Activated CD4-positive, alpha-beta T cell treated with anti-CD3 and anti-CD28 coated beads for 36 hours (primary cell): Measurements from ENCODE around the gene SEMA5A. TPM values are rescaled to one million over a fixed set of nuclear protein-coding genes. Genes with fewer than 3 reads are reported as not detected.
A peak's percentile ranks its signal among the peaks of the same experiment; 100 is the strongest.

ENCODE experiments used
- ATAC-seq: fragments of 200-7000 bp; cut with Tn5 transposase; one replicate; pipeline ENCODE4 v1.10.0; 2021; ENCODE audit warnings: mild to moderate bottlenecking, moderate library complexity
- CTCF ChIA-PET: fragments of 350-600 bp; sonication (Branson Sonifier 250); formaldehyde crosslinking; loops from one replicate; lab custom pipeline; 2021; ENCODE audit warnings: antibody characterized with exemption; lab: Charles Lee
- POLR2A ChIA-PET: fragments of 350-600 bp; sonication (Branson Sonifier 250); formaldehyde crosslinking; loops from one replicate; lab custom pipeline; 2021; ENCODE audit warnings: antibody characterized with exemption, inconsistent platforms; lab: Charles Lee
- DNase-seq: peaks from one replicate; pipeline ENCODE4 v3.0.0-alpha.2; 2020
- H3K27ac Mint-ChIP-seq: one replicate; pipeline ENCODE4 v1.8.0; 2021; ENCODE audit warnings: mixed read lengths
- H3K27me3 Mint-ChIP-seq: one replicate; pipeline ENCODE4 v1.8.0; 2021; ENCODE audit warnings: mixed read lengths
- H3K36me3 Mint-ChIP-seq: one replicate; pipeline ENCODE4 v1.8.0; 2021; ENCODE audit warnings: low read depth, mixed read lengths
- H3K4me1 Mint-ChIP-seq: one replicate; pipeline ENCODE4 v1.8.0; 2021; ENCODE audit warnings: mixed read lengths
- H3K4me3 Mint-ChIP-seq: one replicate; pipeline ENCODE4 v1.8.0; 2021; ENCODE audit warnings: mild to moderate bottlenecking, moderate library complexity, mixed read lengths
- H3K9me3 Mint-ChIP-seq: one replicate; pipeline ENCODE4 v1.8.0; 2021; ENCODE audit warnings: low read depth, mixed read lengths
- intact Hi-C, 2 experiments: fragments of 100-400 bp; cut with DNase I in 1 of 2; cut with micrococcal nuclease in 1 of 2; formaldehyde crosslinking; loops; one replicate each; pipeline versions ENCODE4 v1.14.2 to v1.15.1; 2022 to 2024; cut with DNase I, micrococcal nuclease
- total RNA-seq, 2 experiments: library from RNA; stranded (reverse); gene quantifications; one replicate each; pipeline ENCODE4 v1.2.3, GENCODE V29; 2021

SEMA5A gene
- total RNA-seq, 2 experiments from 2014 or later: 0.04 TPM; not detected in 1

GRCh38 chr5:9545136-9545991 is 511 bp downstream of the SEMA5A start:
- H3K27ac Mint-ChIP-seq: no peak overlapping the region
- H3K4me1 Mint-ChIP-seq: peaks cover 3% of the 10 kb centered on the region
- H3K9me3 Mint-ChIP-seq: no peaks in the 10 kb centered on the region
- no peak for DNase-seq
- CTCF ChIA-PET: interaction anchor here (0.6 to 1.3 kb wide), 2 partner anchors 7 to 1617 kb away, joined by 3 read pairs; no protein-coding TSS in a partner anchor
- ATAC-seq: no peak
- intact Hi-C loops: loop anchor here in 1 of 2 experiments (2.0 kb wide), 1 partner anchor 183 kb away; no protein-coding TSS in a partner anchor
- POLR2A ChIA-PET: no interaction called here
- no peak overlapping the region for H3K4me3 Mint-ChIP-seq
- H3K36me3 Mint-ChIP-seq: no peaks in the 10 kb centered on the region
- peaks cover 22% of the 10 kb centered on the region for H3K27me3 Mint-ChIP-seq

- H3K9me3 Mint-ChIP-seq: no peaks in the 10 kb centered on the region
- intact Hi-C loops: loop anchor here in 1 of 2 experiments (2.0 to 5.0 kb wide), 2 partner anchors 182 to 1617 kb away; no protein-coding TSS in a partner anchor
- no peaks in the 10 kb centered on the region for H3K36me3 Mint-ChIP-seq
- ChIA-PET CTCF (interaction anchor here (0.6 to 1.3 kb wide), 5 partner anchors 8 to 1617 kb away, joined by 3 read pairs; no protein-coding TSS in a partner anchor), POLR2A (no interaction called here)
- peak overlapping the region; percentile 41 for H3K4me3 Mint-ChIP-seq
- DNase-seq (peak; percentile 74), ATAC-seq (peak; percentile 44)
- H3K27ac Mint-ChIP-seq: no peak overlapping the region
- H3K27me3 Mint-ChIP-seq: peaks cover 20% of the 10 kb centered on the region
- H3K4me1 Mint-ChIP-seq: peaks cover 3% of the 10 kb centered on the region
These were observed 1.3 kb downstream of the SEMA5A start for GRCh38 chr5:9544502-9545135.

- intact Hi-C loops: loop anchor here in 1 of 2 experiments (2.0 to 5.0 kb wide), 2 partner anchors 181 to 1617 kb away; no protein-coding TSS in a partner anchor
- ATAC-seq (no peak), DNase-seq (no peak)
- peaks cover 3% of the 10 kb centered on the region for H3K4me1 Mint-ChIP-seq
- no peak overlapping the region for H3K27ac Mint-ChIP-seq
- peaks cover 20% of the 10 kb centered on the region for H3K27me3 Mint-ChIP-seq
- ChIA-PET CTCF (interaction anchor here (0.6 to 1.3 kb wide), 5 partner anchors 16 to 1616 kb away, joined by 3 read pairs; no protein-coding TSS in a partner anchor), POLR2A (no interaction called here)
- no peaks in the 10 kb centered on the region for H3K36me3 Mint-ChIP-seq
- H3K4me3 Mint-ChIP-seq: peak overlapping the region; percentile 41
- H3K9me3 Mint-ChIP-seq: no peaks in the 10 kb centered on the region
These were observed 1.8 kb downstream of the SEMA5A start for GRCh38 chr5:9544056-9544455.

GRCh38 chr5:9543311-9543920 is 2.5 kb downstream of the SEMA5A start:
- Mint-ChIP-seq H3K4me1 (peaks cover 3% of the 10 kb centered on the region), H3K4me3 (no peak overlapping the region), H3K27ac (no peak overlapping the region), H3K36me3 (no peaks in the 10 kb centered on the region), H3K27me3 (peaks cover 20% of the 10 kb centered on the region), H3K9me3 (no peaks in the 10 kb centered on the region)
- intact Hi-C loops: loop anchor here in 1 of 2 experiments (5.0 kb wide), 1 partner anchor 1616 kb away; no protein-coding TSS in a partner anchor
- ChIA-PET CTCF (interaction anchor here (0.6 to 1.0 kb wide), 3 partner anchors 15 to 528 kb away, joined by 3 read pairs; no protein-coding TSS in a partner anchor), POLR2A (no interaction called here)
- DNase-seq (no peak), ATAC-seq (no peak)

- Mint-ChIP-seq H3K36me3 (no peaks in the 10 kb centered on the region), H3K4me3 (no peak overlapping the region), H3K27ac (no peak overlapping the region), H3K27me3 (peaks cover 16% of the 10 kb centered on the region), H3K9me3 (no peaks in the 10 kb centered on the region), H3K4me1 (no peaks in the 10 kb centered on the region)
- CTCF ChIA-PET: no interaction called here
- DNase-seq (no peak), ATAC-seq (no peak)
- POLR2A ChIA-PET: no interaction called here
- intact Hi-C loops: loop anchor here in 1 of 2 experiments (5.0 kb wide), 1 partner anchor 1613 kb away; no protein-coding TSS in a partner anchor
These were observed 5.1 kb downstream of the SEMA5A start for GRCh38 chr5:9540791-9541190.

GRCh38 chr5:9538504-9538903 is 7.4 kb downstream of the SEMA5A start:
- H3K4me3 Mint-ChIP-seq: no peak overlapping the region
- no peaks in the 10 kb centered on the region for H3K9me3 Mint-ChIP-seq
- no peak overlapping the region for H3K27ac Mint-ChIP-seq
- no peak for DNase-seq
- H3K36me3 Mint-ChIP-seq: no peaks in the 10 kb centered on the region
- no peak for ATAC-seq
- no peaks in the 10 kb centered on the region for H3K4me1 Mint-ChIP-seq
- ChIA-PET POLR2A (no interaction called here), CTCF (no interaction called here)
- intact Hi-C loops: no loop called here
- peaks cover 3% of the 10 kb centered on the region for H3K27me3 Mint-ChIP-seq

- intact Hi-C loops: no loop called here
- Mint-ChIP-seq H3K27me3 (no peaks in the 10 kb centered on the region), H3K27ac (no peak overlapping the region), H3K4me1 (no peaks in the 10 kb centered on the region), H3K9me3 (no peaks in the 10 kb centered on the region), H3K36me3 (no peaks in the 10 kb centered on the region), H3K4me3 (no peak overlapping the region)
- POLR2A ChIA-PET: no interaction called here
- DNase-seq (no peak), ATAC-seq (no peak)
- CTCF ChIA-PET: interaction anchor here (0.7 kb wide), 1 partner anchor 17 kb away, joined by 4 read pairs; no protein-coding TSS in a partner anchor
These were observed 8.4 kb downstream of the SEMA5A start for GRCh38 chr5:9537223-9538141.

- Mint-ChIP-seq H3K4me3 (no peak overlapping the region), H3K27ac (no peak overlapping the region), H3K9me3 (no peaks in the 10 kb centered on the region), H3K27me3 (no peaks in the 10 kb centered on the region), H3K36me3 (no peaks in the 10 kb centered on the region), H3K4me1 (no peaks in the 10 kb centered on the region)
- DNase-seq (no peak), ATAC-seq (no peak)
- ChIA-PET POLR2A (interaction anchor here (0.7 kb wide), 1 partner anchor 1041 kb away, joined by 6 read pairs; no protein-coding TSS in a partner anchor), CTCF (interaction anchor here (0.7 kb wide), 1 partner anchor 18 kb away, joined by 4 read pairs; no protein-coding TSS in a partner anchor)
- intact Hi-C loops: no loop called here
These were observed 9.2 kb downstream of the SEMA5A start for GRCh38 chr5:9536717-9537116.

GRCh38 chr5:9534881-9535517 is 10.9 kb downstream of the SEMA5A start:
- ChIA-PET CTCF (no interaction called here), POLR2A (no interaction called here)
- DNase-seq (no peak), ATAC-seq (no peak)
- H3K36me3 Mint-ChIP-seq: no peaks in the 10 kb centered on the region
- H3K27ac Mint-ChIP-seq: no peak overlapping the region
- no peaks in the 10 kb centered on the region for H3K27me3 Mint-ChIP-seq
- no peaks in the 10 kb centered on the region for H3K4me1 Mint-ChIP-seq
- H3K9me3 Mint-ChIP-seq: no peaks in the 10 kb centered on the region
- H3K4me3 Mint-ChIP-seq: no peak overlapping the region
- intact Hi-C loops: no loop called here
